Lung (tissue), 12 donors: ENCODE data around the gene CDC34. TPM values are rescaled to one million over a fixed set of nuclear protein-coding genes. Genes with fewer than 3 reads are reported as not detected.
A peak's percentile ranks its signal among the peaks of the same experiment; 100 is the strongest.

Experiments
- ATAC-seq: fragments of 200-7000 bp; cut with Tn5 transposase; one replicate; pipeline ENCODE4 v1.9.1; 2020; ENCODE audit warnings: moderate number of reproducible peaks; ENCODE audit not compliant: insufficient read depth, low FRiP score
- DNase-seq, 3 donors: peaks; one replicate each; pipeline ENCODE4 v3.0.0-alpha.2; 2013 to 2017
- H3K27ac ChIP-seq, 2 donors: one replicate each; pipeline ENCODE4 v1.5.1; 2013; ENCODE audit warnings: mild to moderate bottlenecking in 2 of 2, moderate library complexity in 2 of 2, control low read depth in 1 of 2, inconsistent platforms in 1 of 2, low read depth in 1 of 2, low read length in 1 of 2
- H3K27me3 ChIP-seq, 3 donors: one replicate each; pipeline ENCODE4 v1.5.1; 2013; ENCODE audit warnings: low read length in 2 of 3; ENCODE audit not compliant: control insufficient read depth in 3 of 3, insufficient read depth in 3 of 3
- H3K36me3 ChIP-seq, 4 donors: one replicate each; pipeline ENCODE4 v1.5.1; 2013; ENCODE audit warnings: low read length in 4 of 4, mild to moderate bottlenecking in 1 of 4, moderate library complexity in 1 of 4; ENCODE audit not compliant: control insufficient read depth in 4 of 4, insufficient read depth in 4 of 4
- H3K4me1 ChIP-seq, 5 donors: one replicate each; pipeline ENCODE4 v1.5.1; 2013; ENCODE audit warnings: low read length in 5 of 5, mild to moderate bottlenecking in 2 of 5, moderate library complexity in 1 of 5; ENCODE audit not compliant: control insufficient read depth in 5 of 5, insufficient read depth in 5 of 5
- H3K4me3 ChIP-seq: one replicate; pipeline ENCODE4 v1.5.1; 2013; ENCODE audit warnings: mild to moderate bottlenecking, control low read depth, moderate library complexity
- H3K9ac ChIP-seq, 2 donors: one replicate each; pipeline ENCODE4 v1.5.1; 2013; ENCODE audit warnings: low read length in 2 of 2, control low read depth in 1 of 2; ENCODE audit not compliant: insufficient read depth in 1 of 2
- H3K9me3 ChIP-seq, 4 donors: one replicate each; pipeline ENCODE4 v1.5.1; 2013; ENCODE audit warnings: low read length in 3 of 4, mild to moderate bottlenecking in 1 of 4, moderate library complexity in 1 of 4; ENCODE audit not compliant: control insufficient read depth in 4 of 4, insufficient read depth in 3 of 4
- WGBS, 2 donors: extraction: QIAGEN DNeasy Blood & Tissue Kit; methylation state at CpG; one replicate each; pipeline ENCODE4 v1.1.7; 2013; 5-methylcytosine and 5-hydroxymethylcytosine counted together
- polyA plus RNA-seq, 2 donors: library from polyadenylated mRNA; stranded (reverse); fragments of 200-250 nt; gene quantifications; one replicate each; pipeline ENCODE4 v1.2.1, GENCODE V29; 2013
- total RNA-seq, 2 donors: library from RNA; depleted of rRNA in 1 of 2; stranded (reverse); fragments of >200 nt in 1 of 2; gene quantifications; one replicate each; pipeline ENCODE4 v1.2.1, GENCODE V29; 2014 to 2021
- TF ChIP-seq, protein P1 (sequence below): IDR thresholded peaks from 2 replicates; pipeline ENCODE4 v1.5.1; 2012; ENCODE audit warnings: mild to moderate bottlenecking; ENCODE audit errors: control extremely low read depth, extremely low read depth
- donor health status: control.
- donor health status: control.
- donor health status: Bipolar disorder and iron deficiency.
- donor health status: healthy.
- donor health status: DM: yes; HTN: yes; CAD: no.

CDC34 gene
- total and polyA plus RNA-seq, 4 donors: 42.9 to 89.1 (median 60.1) TPM

- no peaks in the 10 kb centered on the region for H3K27me3 ChIP-seq
- no peak overlapping the region for H3K4me3 ChIP-seq
- no peak for DNase-seq
- WGBS, 2 donors: 81 to 93% methylated on average over 22 of the region's 22 CpGs
- no peaks in the 10 kb centered on the region for H3K9me3 ChIP-seq
- TF ChIP-seq, protein P1, sequence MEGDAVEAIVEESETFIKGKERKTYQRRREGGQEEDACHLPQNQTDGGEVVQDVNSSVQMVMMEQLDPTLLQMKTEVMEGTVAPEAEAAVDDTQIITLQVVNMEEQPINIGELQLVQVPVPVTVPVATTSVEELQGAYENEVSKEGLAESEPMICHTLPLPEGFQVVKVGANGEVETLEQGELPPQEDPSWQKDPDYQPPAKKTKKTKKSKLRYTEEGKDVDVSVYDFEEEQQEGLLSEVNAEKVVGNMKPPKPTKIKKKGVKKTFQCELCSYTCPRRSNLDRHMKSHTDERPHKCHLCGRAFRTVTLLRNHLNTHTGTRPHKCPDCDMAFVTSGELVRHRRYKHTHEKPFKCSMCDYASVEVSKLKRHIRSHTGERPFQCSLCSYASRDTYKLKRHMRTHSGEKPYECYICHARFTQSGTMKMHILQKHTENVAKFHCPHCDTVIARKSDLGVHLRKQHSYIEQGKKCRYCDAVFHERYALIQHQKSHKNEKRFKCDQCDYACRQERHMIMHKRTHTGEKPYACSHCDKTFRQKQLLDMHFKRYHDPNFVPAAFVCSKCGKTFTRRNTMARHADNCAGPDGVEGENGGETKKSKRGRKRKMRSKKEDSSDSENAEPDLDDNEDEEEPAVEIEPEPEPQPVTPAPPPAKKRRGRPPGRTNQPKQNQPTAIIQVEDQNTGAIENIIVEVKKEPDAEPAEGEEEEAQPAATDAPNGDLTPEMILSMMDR: no peak
- H3K9ac ChIP-seq: no peak overlapping the region
- no peaks in the 10 kb centered on the region for H3K36me3 ChIP-seq
- ATAC-seq: no peak
- peaks cover 0 to 10% (median 0%) of the 10 kb centered on the region in 5 donors for H3K4me1 ChIP-seq
- no peak overlapping the region for H3K27ac ChIP-seq
These were observed 35.8 kb downstream of the CDC34 start for GRCh38 chr19:567296-567900.

DNA sequence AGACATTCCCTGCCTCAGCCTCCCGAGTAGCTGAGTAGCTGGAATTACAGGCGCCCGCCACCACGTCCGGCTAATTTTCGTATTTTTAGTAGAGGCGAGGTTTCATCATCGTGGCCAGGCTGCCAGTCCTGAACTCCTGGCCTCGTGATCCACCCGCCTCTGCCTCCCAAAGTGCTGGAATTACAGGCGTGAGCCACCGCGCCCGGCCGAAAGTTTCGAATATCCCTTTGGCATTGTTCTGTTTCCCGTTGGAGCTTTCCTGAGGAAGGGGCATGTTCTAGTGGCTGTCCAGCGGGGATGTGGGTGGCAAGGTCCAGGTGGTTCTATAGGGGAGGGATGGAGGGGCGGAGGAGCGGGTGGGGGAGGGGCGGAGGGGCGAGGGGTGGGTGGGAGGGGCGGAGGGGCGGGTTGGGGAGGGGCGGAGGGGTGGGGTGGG, 38.7 kb downstream of the CDC34 start:
- Histone ChIP-seq H3K9me3 (no peaks in the 10 kb centered on the region), H3K4me3 (no peak overlapping the region), H3K27me3 (no peaks in the 10 kb centered on the region), H3K27ac (peak overlapping the region in 1 of 2 donors; percentile 47), H3K9ac (no peak overlapping the region), H3K36me3 (no peaks in the 10 kb centered on the region), H3K4me1 (peaks cover 0 to 29% (median 15%) of the 10 kb centered on the region in 5 donors)
- 36 to 66% methylated on average over 18 to 19 of the region's 25 CpGs for WGBS, 2 donors
- ATAC-seq (no peak), DNase-seq (no peak)
- TF ChIP-seq, protein P1: no peak

- H3K4me3 ChIP-seq: peak overlapping the region; percentile 5
- no peaks in the 10 kb centered on the region for H3K9me3 ChIP-seq
- peaks cover 0 to 2% (median 0%) of the 10 kb centered on the region in 4 donors for H3K36me3 ChIP-seq
- peak overlapping the region; percentile 77 to 85 for H3K9ac ChIP-seq
- peaks cover 0 to 34% (median 18%) of the 10 kb centered on the region in 5 donors for H3K4me1 ChIP-seq
- no peaks in the 10 kb centered on the region for H3K27me3 ChIP-seq
- DNase-seq (peak; percentile 65 to 67 (median 67)), ATAC-seq (no peak)
- TF ChIP-seq, protein P1: no peak
- peak overlapping the region; percentile 7 to 76 for H3K27ac ChIP-seq
- WGBS, 2 donors: 1 to 2% methylated on average over 45 of the region's 45 CpGs
These were observed 39.5 kb downstream of the CDC34 start for GRCh38 chr19:570937-571565.
